EL (cell line): ENCODE results near the gene VSIG1.

Experiments
- DNase-seq: peaks from one replicate; pipeline ENCODE4 v3.0.0-alpha.2; 2016

Gene VSIG1

GRCh38 chrX:108068121-108068520 lies 23.3 kb downstream of the VSIG1 start:
- no peak for DNase-seq

DNA sequence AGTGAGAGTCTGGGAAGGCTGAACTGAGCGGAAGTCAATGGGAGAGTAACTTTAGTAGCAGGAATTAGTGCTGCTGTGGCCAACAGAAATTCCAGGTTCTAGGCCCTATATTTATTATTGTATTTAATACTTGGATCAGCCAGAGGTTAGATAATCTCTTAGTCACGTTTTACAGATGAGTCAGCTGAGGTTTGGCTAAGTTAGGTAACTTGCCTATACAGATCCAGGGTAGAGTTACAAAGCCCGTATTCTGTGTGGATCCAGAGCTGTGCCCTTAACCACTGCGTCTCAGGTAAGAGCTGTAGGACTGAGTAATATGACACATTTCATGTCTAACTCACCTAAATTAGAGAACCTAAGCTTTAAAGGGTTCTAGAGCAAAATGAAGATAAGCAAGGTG lies 26.0 kb downstream of the VSIG1 start:
- DNase-seq = peak; percentile 45

DNA sequence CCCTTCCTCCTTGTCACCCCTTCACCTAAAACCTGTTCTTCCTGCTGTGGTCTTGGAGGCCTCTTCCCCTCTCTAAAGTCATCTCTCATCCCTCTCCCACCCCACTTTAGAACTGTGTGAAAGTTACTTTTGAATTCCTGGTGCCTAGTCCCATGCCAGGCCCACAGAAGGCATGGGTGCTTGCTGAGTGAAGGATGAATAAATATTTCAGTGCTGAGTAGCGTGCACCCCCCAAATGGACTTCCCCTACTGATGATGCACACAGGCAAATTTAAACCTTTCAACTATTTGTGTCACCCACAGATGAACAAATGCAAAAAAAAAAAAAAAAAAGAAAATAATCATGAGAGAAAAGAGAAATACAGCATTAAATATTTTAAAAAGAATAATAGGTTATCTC lies 26.7 kb downstream of the VSIG1 start:
- DNase-seq = peak; percentile 6

DNA sequence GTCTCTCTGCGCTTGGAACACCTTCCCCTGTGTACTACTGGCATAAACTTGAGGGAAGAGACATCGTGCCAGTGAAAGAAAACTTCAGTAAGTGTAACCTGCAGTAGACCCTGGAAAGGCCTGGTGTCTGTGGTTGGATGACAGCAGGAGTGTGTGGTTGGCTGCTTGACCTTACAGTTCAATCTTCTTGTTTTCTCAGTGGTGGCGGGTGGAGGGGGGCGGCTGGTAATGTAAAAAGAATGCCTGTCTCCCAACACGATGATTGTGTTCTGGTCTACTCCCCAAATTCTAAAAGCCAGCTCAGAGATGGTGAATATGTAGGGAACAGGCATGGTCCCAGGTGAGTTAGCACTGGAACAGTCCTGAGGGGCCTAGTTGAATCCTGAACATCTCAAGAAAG lies 27.9 kb downstream of the VSIG1 start:
- DNase-seq = peak; percentile 66

DNA sequence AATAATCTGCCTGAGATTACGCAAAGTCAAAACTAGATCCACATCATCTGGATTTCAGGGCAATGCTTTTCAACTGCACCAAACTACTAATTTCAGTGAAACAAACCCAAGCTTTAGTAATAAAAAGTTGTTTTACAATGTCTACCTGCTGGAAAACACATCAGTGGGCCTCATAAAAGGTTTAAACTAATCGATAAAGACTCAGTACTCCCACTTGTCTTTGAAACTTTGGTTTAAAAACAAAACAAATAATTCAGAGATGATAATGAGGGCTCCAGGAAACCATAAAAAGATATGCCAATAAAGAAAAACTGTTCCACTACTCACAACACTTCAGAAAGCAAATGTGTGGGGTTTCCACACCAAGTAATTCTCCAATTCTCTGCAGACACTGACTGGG lies 36.2 kb downstream of the VSIG1 start:
- DNase-seq = no peak

- no peak for DNase-seq
These were observed 42.9 kb downstream of the VSIG1 start for GRCh38 chrX:108087792-108088191.

GRCh38 chrX:108088511-108088910 lies 43.6 kb downstream of the VSIG1 start:
- no peak for DNase-seq

GRCh38 chrX:108090491-108091263 lies 45.8 kb downstream of the VSIG1 start:
- DNase-seq = peak; percentile 48

- peak; percentile 95 for DNase-seq
These were observed 46.5 kb downstream of the VSIG1 start, which contains the start of the genes ATG4A and PSMD10 for GRCh38 chrX:108091264-108091877. Gene ATG4A (plus strand): TSS chrX:108091778. CDS start chrX:108091827, 49 bp downstream. Gene PSMD10 (minus strand): TSS chrX:108091542. CDS start chrX:108091520, 22 bp downstream.

- DNase-seq = no peak
These were observed 47.0 kb downstream of the VSIG1 start for GRCh38 chrX:108091878-108092291.

- DNase-seq = peak; percentile 18
These were observed 52.5 kb downstream of the VSIG1 start for GRCh38 chrX:108097380-108097779.

DNA sequence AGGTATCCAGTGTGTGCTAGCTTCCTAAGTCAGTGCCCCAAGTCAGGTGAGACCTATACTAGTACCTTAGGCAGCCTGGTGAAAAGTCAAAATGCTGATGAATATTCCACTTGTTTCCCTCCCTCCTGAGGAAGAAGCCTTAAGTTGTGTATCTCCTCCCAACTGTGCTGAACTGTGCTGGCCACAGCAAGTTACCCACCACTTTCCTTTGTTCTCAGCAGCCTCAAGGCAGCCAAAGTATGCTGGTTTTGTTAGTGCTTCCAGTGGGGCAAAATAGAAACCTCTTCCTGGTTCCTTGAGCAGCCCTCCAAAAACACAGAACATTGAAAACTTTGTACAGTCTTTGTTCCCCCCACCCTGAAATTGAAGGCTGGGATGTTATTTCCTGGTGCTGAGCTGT lies 60.6 kb downstream of the VSIG1 start:
- no peak for DNase-seq

GRCh38 chrX:108114541-108114940 lies 69.7 kb downstream of the VSIG1 start:
- DNase-seq = no peak

- no peak for DNase-seq
These were observed 73.1 kb downstream of the VSIG1 start for GRCh38 chrX:108117988-108118387.

DNA sequence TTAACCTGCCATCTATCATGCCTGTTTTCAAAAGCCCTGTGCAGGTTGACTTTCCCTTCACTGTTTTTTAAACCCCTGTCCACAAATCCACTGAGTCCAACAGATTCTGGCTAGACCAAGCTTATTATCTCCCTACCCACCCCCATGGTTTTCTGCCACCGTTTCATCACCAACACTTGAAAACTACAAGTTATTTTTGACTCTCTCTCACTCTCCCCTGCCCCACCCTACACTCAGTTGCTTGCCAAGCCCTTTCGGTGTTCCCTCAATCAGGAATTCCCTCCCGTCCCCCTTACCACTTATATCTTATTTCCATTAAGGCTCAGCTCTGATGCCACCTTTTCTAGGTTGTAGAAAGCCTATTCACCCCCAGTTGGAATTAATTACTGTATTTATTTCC lies 76.4 kb downstream of the VSIG1 start:
- no peak for DNase-seq

- peak; percentile 1 for DNase-seq
These were observed 77.9 kb downstream of the VSIG1 start for GRCh38 chrX:108122748-108123147.

DNA sequence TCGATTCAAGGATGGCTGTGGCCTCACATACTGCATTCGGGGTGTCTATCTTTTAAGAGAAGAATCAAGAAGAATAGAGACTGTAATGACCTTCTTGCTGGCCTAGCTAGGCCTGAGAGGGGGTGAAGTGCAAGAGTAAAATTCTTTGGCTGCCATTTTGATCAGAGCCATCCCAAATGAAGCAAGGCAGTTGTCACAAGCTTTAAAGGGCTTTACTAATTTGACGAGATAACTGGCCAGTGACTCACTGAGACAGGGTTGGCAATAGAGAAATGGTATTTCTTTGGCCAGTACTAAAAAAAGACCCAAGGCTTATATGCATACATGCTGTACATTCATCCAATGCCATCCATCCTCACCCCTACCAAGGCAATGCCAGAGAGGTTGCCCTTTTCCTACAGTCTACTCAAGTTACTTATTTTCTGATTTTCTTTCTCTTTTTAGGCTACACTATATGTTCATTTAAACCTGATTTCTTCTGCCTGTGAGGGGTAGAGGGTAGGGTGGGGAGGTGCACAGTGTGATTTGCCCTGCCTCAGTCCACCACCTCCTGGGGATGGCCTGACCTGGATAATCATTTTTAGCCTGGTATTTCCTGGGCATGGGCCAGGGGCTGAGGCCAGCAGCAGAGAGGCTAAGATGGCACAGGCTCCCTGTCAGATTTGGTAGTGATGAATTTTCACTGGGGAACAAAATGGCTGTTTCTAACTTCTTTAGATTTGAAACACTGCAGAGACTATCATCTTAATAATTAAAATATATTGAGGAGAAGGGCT lies 78.9 kb downstream of the VSIG1 start:
- no peak for DNase-seq

GRCh38 chrX:108126661-108127060 lies 81.8 kb downstream of the VSIG1 start:
- no peak for DNase-seq

DNA sequence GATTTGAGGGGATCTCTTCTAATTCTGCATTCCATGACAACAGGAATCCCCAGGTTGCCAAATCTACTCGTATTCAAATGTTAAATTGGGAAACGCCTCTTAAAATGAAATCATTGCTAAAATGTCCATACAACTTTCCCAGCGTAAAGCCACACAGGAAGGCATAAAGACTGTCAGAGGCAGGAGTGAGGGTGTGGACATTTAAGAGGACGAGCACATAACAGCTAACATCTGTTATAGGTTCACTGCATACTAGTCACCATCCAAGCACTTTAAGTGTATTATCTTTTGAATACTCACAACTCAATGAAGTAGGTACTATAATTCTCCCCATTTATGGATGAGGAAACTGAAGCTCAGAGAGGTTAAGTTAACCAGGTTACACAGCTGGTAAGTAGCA lies 82.3 kb downstream of the VSIG1 start:
- no peak for DNase-seq
